ENCODE results near the gene ACER2. TPM values are rescaled to one million over a fixed set of nuclear protein-coding genes. Genes with fewer than 3 reads are reported as not detected.
"Not testable (repeated sequence)": the region's sequence is repeated elsewhere in the genome, so short reads cannot be mapped to it uniquely, and the experiment has no call there.

The ACER2 gene
- total and polyA plus RNA-seq, 2 donors = 0.71 to 2.0 TPM

DNA sequence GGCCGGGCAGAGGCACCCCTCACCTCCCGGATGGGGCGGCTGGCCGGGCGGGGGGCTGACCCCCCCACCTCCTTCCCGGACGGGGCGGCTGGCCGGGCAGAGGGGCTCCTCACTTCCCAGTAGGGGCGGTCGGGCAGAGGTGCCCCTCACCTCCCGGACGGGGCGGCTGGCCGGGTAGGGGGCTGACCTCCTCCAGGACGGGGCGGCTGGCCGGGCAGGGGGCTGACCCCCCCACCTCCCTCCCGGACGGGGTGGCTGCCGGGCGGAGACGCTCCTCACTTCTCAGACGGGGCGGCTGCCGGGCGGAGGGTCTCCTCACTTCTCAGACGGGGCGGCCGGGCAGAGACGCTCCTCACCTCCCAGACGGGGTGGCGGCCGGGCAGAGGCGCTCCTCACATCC is 24.9 kb downstream of the ACER2 start:
- not testable (repeated sequence) for H3K36me3 ChIP-seq (ENCODE audit: control insufficient read depth in 2 of 2, insufficient read depth in 2 of 2, low read length in 1 of 2); DNase-seq (ENCODE audit: low read depth in 6 of 9, low spot score in 9 of 9)

DNA sequence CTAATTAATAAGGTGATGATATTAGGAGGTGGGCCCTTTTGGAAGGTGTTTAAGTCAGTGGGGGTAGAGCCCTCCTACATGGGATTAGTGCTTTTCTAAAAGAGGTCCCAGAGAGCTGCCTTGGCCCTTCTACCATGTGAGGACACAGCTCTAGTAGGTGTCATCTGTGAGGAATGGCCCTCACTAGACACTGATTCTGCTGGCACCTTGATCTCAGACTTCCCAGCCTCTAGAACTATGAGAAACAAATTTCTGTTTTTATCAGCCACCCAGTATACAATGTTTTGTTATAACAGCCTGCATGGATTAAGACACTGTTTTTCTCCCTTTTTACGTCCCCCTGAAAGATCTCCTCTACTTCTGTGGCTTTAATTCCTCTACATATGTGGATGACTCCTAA is 31.6 kb downstream of the ACER2 start:
- no peaks in the 10 kb centered on the region for H3K9me3 ChIP-seq (ENCODE audit: control insufficient read depth in 2 of 2, insufficient read depth in 1 of 2, low read length in 1 of 2)
- H3K27me3 ChIP-seq (ENCODE audit: control insufficient read depth in 2 of 2, insufficient read depth in 1 of 2, low read length in 1 of 2) = no peaks in the 10 kb centered on the region
- H3K4me1 ChIP-seq (ENCODE audit: control insufficient read depth in 2 of 2, insufficient read depth in 2 of 2, low read length in 2 of 2) = peaks cover 0 to 5% of the 10 kb centered on the region in 2 donors
- WGBS = 100% methylated on average over 1 of the region's 1 CpG
- DNase-seq (ENCODE audit: low read depth in 6 of 9, low spot score in 9 of 9) = no peak
- no peak overlapping the region for H3K4me3 ChIP-seq (ENCODE audit: low read length in 2 of 2)
- no peaks in the 10 kb centered on the region for H3K36me3 ChIP-seq (ENCODE audit: control insufficient read depth in 2 of 2, insufficient read depth in 2 of 2, low read length in 1 of 2)
- no peak overlapping the region for H3K27ac ChIP-seq (ENCODE audit: low read depth in 1 of 2, low read length in 1 of 2)

More for the DNA sequence above, 24.9 kb downstream of the ACER2 start:
- not testable (repeated sequence) for H3K27ac ChIP-seq (ENCODE audit: low read depth in 1 of 2, low read length in 1 of 2); H3K27me3 ChIP-seq (ENCODE audit: control insufficient read depth in 2 of 2, insufficient read depth in 1 of 2, low read length in 1 of 2); H3K9me3 ChIP-seq (ENCODE audit: control insufficient read depth in 2 of 2, insufficient read depth in 1 of 2, low read length in 1 of 2); H3K4me3 ChIP-seq (ENCODE audit: low read length in 2 of 2); H3K4me1 ChIP-seq (ENCODE audit: control insufficient read depth in 2 of 2, insufficient read depth in 2 of 2, low read length in 2 of 2)
- WGBS = 95% methylated on average over 30 of the region's 35 CpGs

DNA sequence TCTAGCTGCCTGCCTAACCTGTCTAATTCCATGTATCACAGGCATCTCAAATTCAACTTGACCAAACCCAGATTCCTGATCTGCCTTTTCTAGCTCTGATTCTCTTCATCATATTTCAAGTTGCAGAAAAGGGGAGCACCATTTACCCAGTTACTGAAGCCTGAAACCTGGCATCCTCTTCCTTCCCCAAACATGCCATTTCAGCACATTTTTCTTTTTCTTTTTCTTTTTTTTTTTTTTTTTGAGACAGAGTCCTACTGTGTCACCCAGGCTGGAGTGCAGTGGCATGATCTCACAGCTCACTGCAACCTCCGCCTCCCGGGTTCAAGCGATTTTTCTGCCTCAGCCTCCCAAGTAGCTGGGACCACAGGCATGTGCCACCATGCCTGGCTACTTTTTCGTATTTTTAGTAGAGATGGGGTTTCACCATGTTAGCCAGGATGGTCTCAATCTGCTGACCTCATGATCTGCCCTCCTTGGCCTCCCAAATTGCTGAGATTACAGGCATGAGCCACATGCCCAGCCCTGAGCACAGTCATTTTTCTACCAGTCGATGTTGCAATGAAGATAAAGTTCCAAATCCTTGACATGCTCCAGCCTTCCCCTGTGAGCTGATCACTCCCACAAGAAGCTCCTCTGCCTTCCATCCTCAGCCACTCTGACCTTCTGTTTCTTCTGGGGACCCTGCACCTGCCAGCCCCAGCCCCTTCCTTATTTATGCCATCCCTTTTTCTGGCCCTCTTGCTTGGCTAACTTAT is 32.2 kb downstream of the ACER2 start:
- H3K4me1 ChIP-seq (ENCODE audit: control insufficient read depth in 2 of 2, insufficient read depth in 2 of 2, low read length in 2 of 2) = peaks cover 0 to 5% of the 10 kb centered on the region in 2 donors
- no peak overlapping the region for H3K4me3 ChIP-seq (ENCODE audit: low read length in 2 of 2)
- WGBS = 95% methylated on average over 5 of the region's 5 CpGs
- H3K27ac ChIP-seq (ENCODE audit: low read depth in 1 of 2, low read length in 1 of 2) = no peak overlapping the region
- no peaks in the 10 kb centered on the region for H3K27me3 ChIP-seq (ENCODE audit: control insufficient read depth in 2 of 2, insufficient read depth in 1 of 2, low read length in 1 of 2)
- H3K36me3 ChIP-seq (ENCODE audit: control insufficient read depth in 2 of 2, insufficient read depth in 2 of 2, low read length in 1 of 2) = no peaks in the 10 kb centered on the region
- no peaks in the 10 kb centered on the region for H3K9me3 ChIP-seq (ENCODE audit: control insufficient read depth in 2 of 2, insufficient read depth in 1 of 2, low read length in 1 of 2)
- no peak for DNase-seq (ENCODE audit: low read depth in 6 of 9, low spot score in 9 of 9)

DNA sequence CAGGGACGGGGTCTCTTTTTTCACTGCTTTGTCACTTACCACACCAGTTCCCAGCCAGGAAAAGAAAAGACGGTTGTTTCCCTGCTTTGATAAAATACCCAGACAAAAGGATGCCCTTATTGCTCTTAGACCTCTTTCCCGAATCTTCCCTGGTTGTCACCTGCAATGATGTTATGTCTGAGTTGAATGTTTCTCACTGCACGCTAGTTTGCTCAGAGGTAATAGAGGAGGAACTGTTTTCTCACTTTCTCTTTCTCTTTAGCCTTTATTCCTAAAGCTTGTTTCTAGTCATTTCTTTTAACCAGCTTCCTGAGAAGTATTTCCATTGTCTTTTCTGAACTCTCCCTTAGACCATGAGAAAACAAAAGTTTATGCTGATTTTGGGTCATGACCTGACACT is 32.9 kb downstream of the ACER2 start:
- Histone ChIP-seq H3K36me3 (ENCODE audit: control insufficient read depth in 2 of 2, insufficient read depth in 2 of 2, low read length in 1 of 2) (peaks cover 0 to 3% of the 10 kb centered on the region in 2 donors), H3K27ac (ENCODE audit: low read depth in 1 of 2, low read length in 1 of 2) (peak overlapping the region in 1 of 2 donors; percentile 32), H3K4me1 (ENCODE audit: control insufficient read depth in 2 of 2, insufficient read depth in 2 of 2, low read length in 2 of 2) (peaks cover 0 to 5% of the 10 kb centered on the region in 2 donors), H3K4me3 (ENCODE audit: low read length in 2 of 2) (no peak overlapping the region), H3K27me3 (ENCODE audit: control insufficient read depth in 2 of 2, insufficient read depth in 1 of 2, low read length in 1 of 2) (no peaks in the 10 kb centered on the region), H3K9me3 (ENCODE audit: control insufficient read depth in 2 of 2, insufficient read depth in 1 of 2, low read length in 1 of 2) (no peaks in the 10 kb centered on the region)
- WGBS = 23% methylated on average over 4 of the region's 4 CpGs
- DNase-seq (ENCODE audit: low read depth in 6 of 9, low spot score in 9 of 9) = peak in 1 of 9 donors; percentile 37

DNA sequence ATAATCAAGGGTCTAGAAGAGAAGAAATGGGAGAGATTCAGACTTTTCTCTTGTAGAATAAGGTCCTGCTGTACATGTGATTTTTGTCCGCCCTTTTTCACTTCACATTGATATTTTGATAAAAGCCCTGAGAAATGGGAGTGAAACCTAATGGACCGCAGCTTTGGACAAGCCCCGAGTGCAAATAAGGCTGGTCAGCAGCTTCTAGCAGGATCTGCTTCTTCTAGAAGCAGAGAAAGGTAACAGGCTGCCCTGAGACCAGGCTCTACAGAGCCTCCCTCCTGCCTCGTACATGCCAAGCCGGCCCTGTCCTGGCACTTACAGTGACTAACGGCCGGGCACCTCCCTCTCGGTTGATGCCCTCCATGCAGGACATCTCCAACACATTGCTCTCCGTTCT is 33.4 kb downstream of the ACER2 start:
- DNase-seq (ENCODE audit: low read depth in 6 of 9, low spot score in 9 of 9) = no peak
- no peaks in the 10 kb centered on the region for H3K27me3 ChIP-seq (ENCODE audit: control insufficient read depth in 2 of 2, insufficient read depth in 1 of 2, low read length in 1 of 2)
- no peaks in the 10 kb centered on the region for H3K9me3 ChIP-seq (ENCODE audit: control insufficient read depth in 2 of 2, insufficient read depth in 1 of 2, low read length in 1 of 2)
- no peak overlapping the region for H3K4me3 ChIP-seq (ENCODE audit: low read length in 2 of 2)
- peak overlapping the region in 1 of 2 donors; percentile 5 for H3K27ac ChIP-seq (ENCODE audit: low read depth in 1 of 2, low read length in 1 of 2)
- over 99% methylated on average over 9 of the region's 9 CpGs for whole genome bisulfite sequencing
- H3K4me1 ChIP-seq (ENCODE audit: control insufficient read depth in 2 of 2, insufficient read depth in 2 of 2, low read length in 2 of 2) = peaks cover 0 to 5% of the 10 kb centered on the region in 2 donors
- peaks cover 0 to 3% of the 10 kb centered on the region in 2 donors for H3K36me3 ChIP-seq (ENCODE audit: control insufficient read depth in 2 of 2, insufficient read depth in 2 of 2, low read length in 1 of 2)

DNA sequence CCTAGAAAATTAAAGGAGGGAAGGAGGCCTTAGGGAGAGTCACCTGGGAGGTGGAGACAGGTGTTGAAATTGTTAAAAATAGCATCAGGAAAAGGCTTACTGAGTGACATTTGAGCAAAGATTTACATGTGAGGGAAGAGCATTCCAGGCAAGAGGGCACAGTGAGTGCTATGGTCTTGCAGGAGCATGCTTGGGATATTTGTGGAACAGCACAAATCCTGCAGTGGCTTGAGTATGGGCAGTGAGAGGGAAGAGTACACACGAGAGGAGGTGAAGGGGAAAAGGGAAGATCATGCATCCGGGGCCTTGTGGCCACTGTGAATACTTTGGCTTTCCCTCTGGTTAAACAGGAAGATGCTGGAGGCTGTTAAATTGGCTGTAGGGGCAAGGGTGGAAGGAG is 36.6 kb downstream of the ACER2 start:
- DNase-seq (ENCODE audit: low read depth in 6 of 9, low spot score in 9 of 9) = no peak
- Histone ChIP-seq H3K36me3 (ENCODE audit: control insufficient read depth in 2 of 2, insufficient read depth in 2 of 2, low read length in 1 of 2) (peaks cover 0 to 3% of the 10 kb centered on the region in 2 donors), H3K27me3 (ENCODE audit: control insufficient read depth in 2 of 2, insufficient read depth in 1 of 2, low read length in 1 of 2) (no peaks in the 10 kb centered on the region), H3K4me1 (ENCODE audit: control insufficient read depth in 2 of 2, insufficient read depth in 2 of 2, low read length in 2 of 2) (peaks cover 0 to 5% of the 10 kb centered on the region in 2 donors), H3K9me3 (ENCODE audit: control insufficient read depth in 2 of 2, insufficient read depth in 1 of 2, low read length in 1 of 2) (no peaks in the 10 kb centered on the region), H3K4me3 (ENCODE audit: low read length in 2 of 2) (no peak overlapping the region), H3K27ac (ENCODE audit: low read depth in 1 of 2, low read length in 1 of 2) (no peak overlapping the region)
- WGBS = 94% methylated on average over 2 of the region's 2 CpGs

DNA sequence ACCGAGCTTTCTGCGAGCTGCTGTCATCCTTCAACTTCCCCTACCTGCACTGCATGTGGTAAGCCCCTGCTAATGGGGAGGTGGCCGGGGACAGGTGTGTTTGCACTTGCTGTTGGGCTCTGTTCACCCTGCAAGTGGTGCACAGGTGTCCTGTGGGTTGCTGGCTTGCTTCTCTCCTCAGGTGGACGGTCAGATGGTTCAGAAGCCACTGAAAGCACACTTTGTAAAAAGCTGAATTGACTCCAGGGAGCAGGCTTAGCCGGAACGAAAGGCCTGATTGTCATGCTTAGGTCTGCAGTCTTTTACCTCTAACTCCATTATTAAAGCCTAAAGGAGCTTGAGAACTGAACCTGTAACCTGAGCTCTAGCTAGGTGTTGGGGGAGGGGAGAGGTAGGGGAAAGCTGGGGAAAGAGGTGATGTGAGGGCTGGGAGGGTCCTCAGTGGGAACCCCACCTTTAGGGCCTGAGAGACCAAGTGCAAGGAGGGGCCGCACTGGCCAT is 37.6 kb downstream of the ACER2 start:
- no peak overlapping the region for H3K4me3 ChIP-seq (ENCODE audit: low read length in 2 of 2)
- no peaks in the 10 kb centered on the region for H3K9me3 ChIP-seq (ENCODE audit: control insufficient read depth in 2 of 2, insufficient read depth in 1 of 2, low read length in 1 of 2)
- H3K36me3 ChIP-seq (ENCODE audit: control insufficient read depth in 2 of 2, insufficient read depth in 2 of 2, low read length in 1 of 2) = peaks cover 0 to 3% of the 10 kb centered on the region in 2 donors
- H3K27ac ChIP-seq (ENCODE audit: low read depth in 1 of 2, low read length in 1 of 2) = no peak overlapping the region
- no peaks in the 10 kb centered on the region for H3K27me3 ChIP-seq (ENCODE audit: control insufficient read depth in 2 of 2, insufficient read depth in 1 of 2, low read length in 1 of 2)
- 97% methylated on average over 7 of the region's 7 CpGs for WGBS
- no peak for DNase-seq (ENCODE audit: low read depth in 6 of 9, low spot score in 9 of 9)
- H3K4me1 ChIP-seq (ENCODE audit: control insufficient read depth in 2 of 2, insufficient read depth in 2 of 2, low read length in 2 of 2) = peaks cover 0 to 1% of the 10 kb centered on the region in 2 donors

DNA sequence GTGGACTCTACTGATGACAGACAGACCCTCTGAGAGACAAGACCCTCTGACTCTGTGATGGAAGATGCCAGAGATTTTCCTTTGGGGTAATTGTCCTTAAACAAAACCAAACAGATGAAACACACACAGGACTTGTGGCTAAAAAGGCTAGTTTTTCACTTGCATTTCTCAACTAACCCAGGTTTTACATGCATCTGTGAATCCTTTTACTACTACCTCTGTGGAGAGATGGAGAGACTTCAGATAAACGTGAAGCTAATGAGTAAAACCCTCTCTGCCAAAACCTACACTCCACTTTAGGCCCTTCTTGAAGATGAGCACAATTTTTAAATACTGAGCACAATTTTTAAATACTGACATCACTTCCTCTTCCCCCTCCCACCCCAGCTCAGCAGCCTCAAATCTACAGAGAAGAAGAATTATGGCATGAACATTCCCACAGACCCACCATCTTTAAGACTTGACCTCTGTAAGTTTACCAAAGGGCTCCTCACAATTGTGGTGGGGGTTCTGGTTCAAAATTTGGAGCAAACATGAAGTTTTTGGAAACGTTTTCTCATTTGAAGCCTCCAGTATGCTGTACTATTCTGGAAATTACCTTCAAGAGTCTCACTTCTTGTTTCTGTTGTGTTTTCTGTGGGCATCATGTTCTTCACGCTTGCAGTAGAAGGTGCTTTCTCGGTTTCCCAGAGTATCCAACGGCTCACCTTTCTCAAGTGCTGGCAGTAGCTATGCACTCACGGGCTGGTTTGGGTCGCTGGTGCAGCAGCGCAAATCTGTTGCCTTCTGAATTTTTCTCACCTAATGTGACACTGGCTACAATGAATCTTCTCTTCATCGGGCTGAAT is 42.7 kb downstream of the ACER2 start:
- H3K36me3 ChIP-seq (ENCODE audit: control insufficient read depth in 2 of 2, insufficient read depth in 2 of 2, low read length in 1 of 2) = peaks cover 0 to under 1% of the 10 kb centered on the region in 2 donors
- H3K4me1 ChIP-seq (ENCODE audit: control insufficient read depth in 2 of 2, insufficient read depth in 2 of 2, low read length in 2 of 2) = peaks cover 0 to 2% of the 10 kb centered on the region in 2 donors
- no peaks in the 10 kb centered on the region for H3K9me3 ChIP-seq (ENCODE audit: control insufficient read depth in 2 of 2, insufficient read depth in 1 of 2, low read length in 1 of 2)
- no peak overlapping the region for H3K4me3 ChIP-seq (ENCODE audit: low read length in 2 of 2)
- H3K27me3 ChIP-seq (ENCODE audit: control insufficient read depth in 2 of 2, insufficient read depth in 1 of 2, low read length in 1 of 2) = no peaks in the 10 kb centered on the region
- DNase-seq (ENCODE audit: low read depth in 6 of 9, low spot score in 9 of 9) = no peak
- WGBS = 92% methylated on average over 9 of the region's 9 CpGs
- H3K27ac ChIP-seq (ENCODE audit: low read depth in 1 of 2, low read length in 1 of 2) = no peak overlapping the region

DNA sequence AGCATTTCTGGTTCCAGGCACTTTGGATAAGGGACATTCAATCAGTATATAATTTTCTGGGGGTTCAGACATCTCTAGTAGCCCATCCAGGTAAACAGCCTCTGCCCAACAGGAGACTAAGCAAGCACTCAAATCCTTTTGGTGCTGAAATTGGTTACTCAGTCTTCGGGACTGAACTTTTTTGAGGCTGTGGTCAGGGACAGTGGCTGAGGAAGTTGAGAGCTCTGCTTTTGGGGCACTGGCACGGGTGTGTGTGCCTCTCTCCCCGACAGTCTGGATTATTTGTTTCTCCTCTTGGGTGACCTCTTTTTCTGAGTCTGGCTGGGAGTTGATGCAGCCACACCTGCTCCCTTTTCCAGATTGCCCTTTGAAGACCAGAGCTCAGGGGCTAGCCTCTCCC is 47.6 kb downstream of the ACER2 start:
- Histone ChIP-seq H3K27me3 (ENCODE audit: control insufficient read depth in 2 of 2, insufficient read depth in 1 of 2, low read length in 1 of 2) (no peaks in the 10 kb centered on the region), H3K9me3 (ENCODE audit: control insufficient read depth in 2 of 2, insufficient read depth in 1 of 2, low read length in 1 of 2) (no peaks in the 10 kb centered on the region), H3K36me3 (ENCODE audit: control insufficient read depth in 2 of 2, insufficient read depth in 2 of 2, low read length in 1 of 2) (no peaks in the 10 kb centered on the region), H3K4me1 (ENCODE audit: control insufficient read depth in 2 of 2, insufficient read depth in 2 of 2, low read length in 2 of 2) (peaks cover 0 to 14% of the 10 kb centered on the region in 2 donors), H3K27ac (ENCODE audit: low read depth in 1 of 2, low read length in 1 of 2) (no peak overlapping the region), H3K4me3 (ENCODE audit: low read length in 2 of 2) (no peak overlapping the region)
- WGBS = 18% methylated on average over 3 of the region's 3 CpGs
- DNase-seq (ENCODE audit: low read depth in 6 of 9, low spot score in 9 of 9) = peak in 1 of 9 donors; percentile 24

Data from thymus (tissue), 11 donors.